Brain microvascular endothelial cell (primary cell): ENCODE data around the gene TMEM135.

Experiments
- DNase-seq: peaks from one replicate; pipeline ENCODE4 v3.0.0-alpha.2; 2020
- H3K27ac ChIP-seq: fragments of 250-450 bp; sonication (Bioruptor Pico); 2 replicates; pipeline ENCODE4 v1.5.1; 2020; ENCODE audit warnings: mild to moderate bottlenecking, moderate library complexity
- H3K27me3 ChIP-seq: fragments of 250-450 bp; sonication (Bioruptor Pico); replicated peaks from 2 replicates; pipeline ENCODE4 v1.5.1; 2020; ENCODE audit warnings: mild to moderate bottlenecking
- H3K36me3 ChIP-seq: fragments of 250-450 bp; sonication (Bioruptor Pico); replicated peaks from 2 replicates; pipeline ENCODE4 v1.5.1; 2020; ENCODE audit warnings: mild to moderate bottlenecking
- H3K4me3 ChIP-seq: 2 replicates; pipeline ENCODE4 v1.5.1; 2011; ENCODE audit warnings: low read depth, mild to moderate bottlenecking, control low read depth, low read length, moderate library complexity
- CTCF ChIP-seq: IDR thresholded peaks from 2 replicates; pipeline ENCODE4 v1.5.1; 2011; ENCODE audit warnings: low read depth, mild to moderate bottlenecking, moderate library complexity, low read length, control low read depth, inconsistent platforms; ENCODE audit errors: missing control alignments
- in situ Hi-C: cut with HindIII; loops from 2 replicates; pipeline ENCODE4 v1.10.0; 2017; ENCODE audit warnings: low sequenced_read_pairs, low pct_ligation_motif_present

The TMEM135 gene

GRCh38 chr11:87176044-87176443, 138.3 kb downstream of the TMEM135 start:
- H3K36me3 ChIP-seq: no peaks in the 10 kb centered on the region
- no peak overlapping the region for H3K27ac ChIP-seq
- H3K27me3 ChIP-seq: no peaks in the 10 kb centered on the region
- TF ChIP-seq CTCF: no peak
- no peak overlapping the region for H3K4me3 ChIP-seq
- in situ Hi-C loops: no loop called here
- DNase-seq: peak; percentile 25

DNA sequence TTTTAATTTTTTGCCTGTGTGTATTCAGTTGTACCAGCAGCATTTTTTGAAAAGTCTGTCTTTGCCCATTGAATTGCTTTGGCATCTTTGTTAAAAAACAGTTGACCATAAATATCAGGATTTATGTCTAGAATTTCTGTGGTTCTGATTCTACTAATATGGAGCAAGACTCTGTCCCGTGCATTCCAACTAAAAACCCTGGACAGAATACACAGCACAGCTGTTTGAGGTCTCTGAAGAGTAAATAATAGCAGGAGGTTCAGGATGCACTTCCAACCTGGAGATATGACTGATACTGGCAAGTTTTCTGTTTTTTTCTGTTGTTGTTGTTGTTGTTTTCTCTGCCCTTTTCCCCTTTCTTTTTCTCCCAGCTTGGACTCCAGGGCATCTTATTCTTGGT, 141.9 kb downstream of the TMEM135 start:
- DNase-seq: no peak
- no peak overlapping the region for H3K27ac ChIP-seq
- H3K4me3 ChIP-seq: no peak overlapping the region
- no peaks in the 10 kb centered on the region for H3K27me3 ChIP-seq
- no peaks in the 10 kb centered on the region for H3K36me3 ChIP-seq
- no peak for TF ChIP-seq CTCF
- in situ Hi-C loops: no loop called here

DNA sequence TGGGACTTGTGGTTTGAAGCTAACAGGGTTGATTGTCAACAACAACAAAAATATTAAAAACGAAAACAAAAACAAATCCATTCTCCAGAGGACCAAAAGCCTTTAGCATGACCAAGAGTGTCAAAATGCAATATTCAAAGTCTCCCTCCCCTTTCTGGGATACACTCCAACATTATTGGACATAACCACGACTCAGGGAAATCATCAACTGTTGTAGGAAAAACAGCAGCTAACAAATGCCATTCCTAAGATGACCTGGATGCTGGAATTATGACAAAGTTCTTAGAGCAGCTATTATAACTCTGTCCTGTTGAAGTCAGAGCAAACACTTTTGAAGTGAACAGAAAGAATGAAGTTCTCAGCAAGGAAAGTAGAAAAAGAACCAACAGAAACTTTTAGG, 143.0 kb downstream of the TMEM135 start:
- no peaks in the 10 kb centered on the region for H3K36me3 ChIP-seq
- DNase-seq: peak; percentile 25
- no peak overlapping the region for H3K4me3 ChIP-seq
- no peak for TF ChIP-seq CTCF
- H3K27ac ChIP-seq: no peak overlapping the region
- in situ Hi-C loops: no loop called here
- H3K27me3 ChIP-seq: no peaks in the 10 kb centered on the region

GRCh38 chr11:87181143-87181542, 143.4 kb downstream of the TMEM135 start:
- no peaks in the 10 kb centered on the region for H3K27me3 ChIP-seq
- DNase-seq: no peak
- H3K4me3 ChIP-seq: no peak overlapping the region
- TF ChIP-seq CTCF: no peak
- in situ Hi-C loops: no loop called here
- H3K36me3 ChIP-seq: no peaks in the 10 kb centered on the region
- no peak overlapping the region for H3K27ac ChIP-seq

DNA sequence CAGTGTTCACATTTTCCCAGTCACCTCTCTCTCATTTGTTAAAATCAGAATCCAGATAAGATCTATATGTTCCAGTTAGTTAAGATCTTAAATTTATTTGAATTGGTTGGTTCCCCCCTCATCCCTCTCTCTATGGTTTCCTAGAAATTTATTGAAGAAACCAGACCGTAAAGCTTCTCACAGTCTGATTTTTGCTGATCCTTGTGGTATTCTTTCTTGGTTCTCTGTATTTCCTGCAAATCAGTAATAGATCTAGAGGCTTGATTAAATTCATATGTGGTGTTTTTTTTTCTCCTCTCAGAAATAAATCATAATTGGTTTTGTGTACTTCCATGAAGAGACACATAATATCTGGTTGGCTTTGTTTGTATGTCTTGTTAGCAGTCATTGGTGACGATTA, 147.5 kb downstream of the TMEM135 start:
- TF ChIP-seq CTCF: no peak
- no peak for DNase-seq
- H3K36me3 ChIP-seq: no peaks in the 10 kb centered on the region
- H3K27ac ChIP-seq: no peak overlapping the region
- no peaks in the 10 kb centered on the region for H3K27me3 ChIP-seq
- H3K4me3 ChIP-seq: no peak overlapping the region
- in situ Hi-C loops: no loop called here

DNA sequence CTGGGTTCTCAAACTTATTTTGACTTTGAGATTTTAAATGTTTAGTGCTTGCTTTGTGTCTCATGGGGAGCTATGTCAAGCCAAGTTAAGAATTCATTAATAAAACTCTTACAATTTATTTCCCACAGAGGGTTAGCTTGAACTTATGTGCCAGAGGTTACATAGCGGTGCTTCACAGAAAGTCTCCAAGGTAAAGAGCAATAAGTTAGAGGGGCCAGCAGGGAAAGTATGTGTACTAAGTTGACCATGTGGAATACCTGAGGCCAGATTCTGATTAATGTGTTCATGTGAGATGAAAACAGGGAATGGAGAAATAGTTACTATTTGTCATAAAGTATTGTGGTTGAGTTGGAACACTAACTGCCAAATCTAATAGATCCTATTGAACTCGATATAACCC, 149.3 kb downstream of the TMEM135 start:
- Histone ChIP-seq H3K4me3 (no peak overlapping the region), H3K27ac (no peak overlapping the region), H3K36me3 (no peaks in the 10 kb centered on the region), H3K27me3 (no peaks in the 10 kb centered on the region)
- TF ChIP-seq CTCF: no peak
- DNase-seq: no peak
- in situ Hi-C loops: no loop called here
